Measurements from ENCODE around the gene HTR3B.

DNA sequence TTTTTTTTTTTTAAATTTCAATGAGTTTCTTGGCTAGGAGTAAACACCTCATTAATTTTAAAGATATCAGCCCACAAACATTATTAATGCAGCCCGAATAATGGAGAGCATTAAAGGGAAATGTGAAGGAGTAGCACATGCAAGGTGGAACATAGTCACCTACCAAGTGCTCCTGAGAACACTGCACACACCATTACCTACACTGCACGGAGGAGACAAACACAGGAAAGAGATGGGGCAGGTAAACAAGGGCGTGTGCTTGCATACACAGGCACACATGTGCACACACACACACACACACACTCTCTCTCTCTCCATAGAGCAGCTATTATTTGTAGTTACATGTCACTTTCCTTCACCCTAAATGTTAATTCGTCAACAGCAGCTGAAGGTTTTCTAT lies 30.2 kb downstream of the HTR3B start:
- TF ChIP-seq CTCF (IDR thresholded peaks at IDR 0.05) (no peak), POLR2A (IDR thresholded peaks at IDR 0.05) (no peak), EP300 (IDR thresholded peaks at IDR 0.05) (no peak)

Data from upper lobe of left lung (tissue), 4 donors.